ENCODE measurements around the gene CCN2.

Gene CCN2

DNA sequence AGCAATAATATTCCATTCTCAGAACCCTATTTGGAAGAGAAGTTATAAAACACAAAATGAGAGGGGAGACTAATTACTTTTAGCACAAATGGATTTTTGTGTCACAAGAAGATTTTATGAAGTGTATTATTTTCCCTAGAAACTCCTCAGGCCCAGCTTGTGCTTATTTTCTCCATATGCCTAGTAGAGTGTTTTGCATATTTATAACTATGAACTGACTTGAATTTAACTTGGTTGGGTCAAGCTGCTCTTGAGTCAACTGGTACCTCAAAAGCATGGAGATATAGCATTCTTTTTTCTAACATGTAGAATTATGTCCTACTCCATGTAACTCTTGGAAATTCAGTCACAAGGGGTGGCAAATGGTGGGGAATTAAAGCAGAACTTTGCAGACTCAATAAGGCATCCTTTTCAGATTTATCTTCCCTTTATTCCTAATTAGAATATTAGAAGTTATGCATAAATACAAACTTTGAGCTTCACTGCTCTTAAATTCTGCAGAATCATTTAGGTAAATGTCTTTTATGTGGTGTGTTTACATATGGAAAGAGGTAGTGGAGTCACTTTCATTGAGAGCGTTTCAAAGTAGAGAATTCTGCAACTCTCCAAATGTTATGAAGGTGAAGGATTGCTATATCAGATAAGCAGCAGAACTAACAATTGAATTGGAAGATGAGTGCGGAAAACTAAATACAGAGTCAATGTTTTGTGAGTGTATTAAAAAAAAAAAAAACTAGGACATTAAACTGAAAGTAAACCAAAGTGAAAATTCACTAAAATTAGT, 19.1 kb upstream of the CCN2 start:
- in situ Hi-C loops (cut with MboI; ENCODE audit: low pct_unique_long_range_greater_than_20kb, low sequenced_read_pairs) = no loop called here
- no peak for DNase-seq

DNA sequence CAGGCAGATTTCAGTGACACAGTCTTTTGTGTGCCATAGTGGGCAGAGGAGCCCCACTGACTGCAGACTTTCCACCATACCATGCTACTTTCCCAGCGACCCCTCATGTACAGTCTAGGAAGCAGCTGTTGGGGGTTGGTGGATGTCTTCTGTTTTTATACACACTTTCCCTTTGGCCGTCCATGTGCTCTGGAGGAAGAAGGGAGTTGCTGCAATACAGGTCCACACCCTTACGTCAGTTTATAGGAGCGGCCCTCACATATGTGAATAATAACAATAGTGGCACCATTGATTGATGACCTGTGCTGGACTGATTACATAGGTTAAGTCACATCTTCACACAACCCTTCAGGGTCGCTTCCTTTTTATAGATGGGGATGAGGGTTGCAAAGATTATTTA, 17.5 kb upstream of the CCN2 start:
- in situ Hi-C loops (cut with MboI; ENCODE audit: low pct_unique_long_range_greater_than_20kb, low sequenced_read_pairs) = no loop called here
- DNase-seq = no peak

DNA sequence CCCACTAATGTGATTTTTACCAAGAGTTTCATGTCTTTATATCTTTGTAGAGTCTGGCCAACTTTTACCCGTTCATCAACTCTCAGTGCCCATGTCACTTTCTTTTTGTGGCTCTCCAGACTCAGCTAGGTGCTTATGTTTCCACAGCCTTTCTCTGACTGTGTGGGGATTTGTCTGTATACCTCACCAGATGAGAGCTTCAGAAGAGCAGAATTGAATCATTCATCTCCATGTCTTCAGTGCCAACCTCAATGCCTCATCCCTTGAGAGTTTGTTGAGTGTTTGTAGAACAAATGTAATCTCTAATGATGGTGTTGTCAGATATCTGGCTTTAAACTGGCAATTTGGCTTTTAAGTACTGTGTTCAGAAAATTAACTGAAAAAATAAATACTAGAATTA, 16.8 kb upstream of the CCN2 start:
- DNase-seq = no peak

DNA sequence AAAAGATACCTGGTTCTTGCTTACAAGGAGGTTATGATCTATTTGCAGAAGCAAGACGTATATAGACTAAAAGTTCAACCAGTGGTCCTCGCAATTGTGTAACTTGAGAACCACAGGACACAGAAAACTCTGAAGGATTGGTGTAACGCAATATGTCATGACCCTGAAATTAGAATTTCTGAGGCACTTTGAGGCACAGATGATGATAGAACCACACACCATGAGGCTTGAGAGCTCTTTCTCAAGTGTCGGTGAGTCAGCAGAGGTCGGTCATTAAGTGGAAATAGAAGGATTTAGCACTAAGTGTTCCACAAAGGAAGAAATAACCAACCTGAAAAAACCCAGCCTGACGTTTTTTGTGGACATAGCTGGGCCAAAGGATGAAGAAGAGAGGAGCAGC, 15.3 kb upstream of the CCN2 start:
- in situ Hi-C loops (cut with MboI; ENCODE audit: low pct_unique_long_range_greater_than_20kb, low sequenced_read_pairs) = no loop called here
- no peak for DNase-seq

More for the DNA sequence above, 16.8 kb upstream of the CCN2 start:
- in situ Hi-C loops (cut with MboI; ENCODE audit: low pct_unique_long_range_greater_than_20kb, low sequenced_read_pairs) = no loop called here

DNA sequence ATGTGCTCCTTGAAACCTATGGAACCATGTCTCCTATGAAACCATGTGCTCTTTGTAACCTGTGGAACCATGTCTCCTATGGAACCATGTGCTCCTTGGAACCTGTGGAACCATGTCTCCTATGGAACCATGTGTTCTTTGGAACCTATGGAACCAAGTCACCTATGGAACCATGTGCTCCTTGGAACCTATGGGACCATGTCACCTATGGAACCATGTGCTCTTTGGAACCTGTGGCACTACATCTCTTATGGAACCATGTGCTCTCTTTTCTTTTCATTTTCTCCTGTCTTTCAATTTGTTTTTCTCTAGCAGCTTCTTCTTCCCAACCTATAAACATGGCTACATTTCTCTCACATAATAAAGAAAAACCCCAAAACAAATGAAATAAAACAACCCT, 11.9 kb upstream of the CCN2 start:
- DNase-seq = no peak
- in situ Hi-C loops (cut with MboI; ENCODE audit: low pct_unique_long_range_greater_than_20kb, low sequenced_read_pairs) = no loop called here

DNA sequence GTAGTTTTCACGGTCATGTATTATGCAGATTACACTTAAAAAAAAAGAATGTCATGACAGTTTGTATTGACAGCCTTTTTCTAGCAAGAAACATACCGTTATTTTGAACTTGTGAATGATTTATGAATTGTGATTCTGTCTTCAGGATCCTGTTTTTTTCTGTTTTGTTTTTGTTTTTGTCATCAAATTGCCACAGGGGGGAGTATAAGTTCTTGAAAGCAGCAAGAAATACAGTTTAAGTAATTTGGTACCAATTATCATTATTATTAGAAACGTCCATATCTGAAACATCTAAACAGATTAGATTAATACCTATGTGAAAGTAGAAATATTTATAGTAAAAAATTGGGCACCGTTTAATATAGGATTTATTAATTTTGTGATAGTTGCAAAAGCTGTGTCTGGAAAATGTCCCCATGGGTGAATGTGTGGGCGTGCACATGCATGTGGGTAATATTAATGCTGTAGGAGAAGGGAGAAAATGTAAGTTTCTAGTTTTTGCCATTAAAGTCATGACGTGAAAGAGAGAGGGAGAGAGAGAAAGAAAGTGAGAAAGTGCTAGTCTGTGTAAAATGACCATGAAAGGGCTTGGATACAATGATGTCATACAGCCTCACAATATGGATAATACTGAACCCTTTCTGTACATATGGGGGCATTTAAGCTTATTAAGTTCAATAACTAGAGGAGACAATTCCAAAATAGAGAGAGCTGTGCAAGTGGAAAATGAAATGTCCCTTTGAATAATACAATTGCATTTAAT, 9.4 kb upstream of the CCN2 start:
- in situ Hi-C loops (cut with MboI; ENCODE audit: low pct_unique_long_range_greater_than_20kb, low sequenced_read_pairs) = no loop called here
- no peak for DNase-seq

DNA sequence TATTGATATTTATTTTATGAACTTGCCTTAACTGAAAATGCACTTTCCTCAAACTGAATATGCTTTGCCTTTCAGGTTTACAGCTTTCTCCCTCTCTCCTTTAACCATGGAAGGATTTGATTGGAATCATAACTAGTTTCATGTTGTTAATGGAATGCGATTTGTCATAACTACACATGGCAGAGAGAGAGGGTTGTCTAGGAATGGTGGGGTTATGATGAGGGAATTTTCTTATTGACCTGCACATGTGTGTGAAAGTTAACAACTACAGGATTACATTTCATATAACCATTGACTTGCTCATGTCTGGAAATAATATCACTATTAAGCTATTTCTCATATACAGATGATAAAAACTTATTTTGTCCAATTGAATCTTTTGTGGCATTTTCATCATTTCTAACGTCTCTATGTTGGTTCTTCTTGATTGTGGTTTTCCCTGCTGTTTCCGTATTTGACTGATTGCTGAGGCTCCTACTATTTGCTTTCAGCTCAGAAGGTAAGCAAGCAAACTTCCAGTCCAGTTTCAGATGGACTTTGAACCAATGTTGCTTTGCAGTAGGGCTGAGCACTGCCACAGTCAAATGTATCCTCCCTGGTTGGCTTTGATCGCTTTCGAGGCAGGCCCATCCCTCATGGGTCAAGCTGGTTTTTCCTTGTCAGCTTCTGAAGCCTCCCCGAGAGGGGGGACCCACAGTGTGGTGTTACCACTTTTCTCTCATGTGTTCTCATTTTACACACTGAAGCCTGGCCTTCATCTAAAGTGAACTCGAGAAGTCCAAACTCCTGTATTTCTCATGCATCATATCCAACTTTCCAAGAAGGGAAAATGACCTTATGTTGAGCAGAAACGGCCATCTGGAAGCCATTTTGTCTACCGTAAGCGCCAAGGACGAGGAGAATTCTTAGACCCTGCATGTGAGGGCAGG, 7.6 kb upstream of the CCN2 start:
- DNase-seq = no peak
- in situ Hi-C loops (cut with MboI; ENCODE audit: low pct_unique_long_range_greater_than_20kb, low sequenced_read_pairs) = no loop called here

DNA sequence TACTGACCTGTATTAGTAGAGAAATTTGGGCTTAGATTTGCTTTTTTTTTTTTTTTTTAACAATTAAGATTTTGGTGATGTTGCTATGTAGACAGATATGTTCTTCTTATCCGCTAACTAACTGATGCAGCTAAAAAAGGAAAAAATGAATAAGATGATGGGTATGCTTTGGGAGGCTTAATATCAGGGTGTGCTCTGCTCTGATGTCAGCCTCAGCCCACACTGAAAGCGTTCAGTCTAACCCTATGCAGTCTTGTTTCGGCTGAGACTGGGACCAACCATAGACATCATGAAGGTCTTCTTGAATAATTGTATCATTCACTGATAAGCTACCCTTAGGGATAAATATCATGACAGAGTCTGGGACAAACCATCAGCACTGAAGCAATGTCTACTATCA, 6.9 kb upstream of the CCN2 start:
- in situ Hi-C loops (cut with MboI; ENCODE audit: low pct_unique_long_range_greater_than_20kb, low sequenced_read_pairs) = no loop called here
- DNase-seq = no peak

DNA sequence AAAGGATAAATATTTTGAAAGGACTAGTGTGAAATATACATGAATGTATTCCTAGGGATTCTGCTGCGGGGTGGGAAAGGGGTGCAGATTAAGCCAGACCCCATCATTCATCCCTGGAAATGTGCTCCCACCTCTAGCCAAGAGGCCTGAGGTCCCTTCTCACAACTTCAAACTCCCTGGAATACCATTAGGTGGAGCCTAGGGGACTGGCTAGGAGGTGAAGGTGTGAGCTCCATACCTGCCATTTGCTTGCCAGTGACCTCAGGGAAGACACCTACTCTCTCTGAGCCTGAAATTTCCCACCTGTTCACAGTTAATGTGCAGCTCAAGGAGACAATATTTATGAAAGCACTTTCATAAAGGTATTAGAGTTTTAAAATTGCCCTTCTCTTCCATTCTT, 4.7 kb upstream of the CCN2 start:
- DNase-seq = no peak
- in situ Hi-C loops (cut with MboI; ENCODE audit: low pct_unique_long_range_greater_than_20kb, low sequenced_read_pairs) = no loop called here

DNA sequence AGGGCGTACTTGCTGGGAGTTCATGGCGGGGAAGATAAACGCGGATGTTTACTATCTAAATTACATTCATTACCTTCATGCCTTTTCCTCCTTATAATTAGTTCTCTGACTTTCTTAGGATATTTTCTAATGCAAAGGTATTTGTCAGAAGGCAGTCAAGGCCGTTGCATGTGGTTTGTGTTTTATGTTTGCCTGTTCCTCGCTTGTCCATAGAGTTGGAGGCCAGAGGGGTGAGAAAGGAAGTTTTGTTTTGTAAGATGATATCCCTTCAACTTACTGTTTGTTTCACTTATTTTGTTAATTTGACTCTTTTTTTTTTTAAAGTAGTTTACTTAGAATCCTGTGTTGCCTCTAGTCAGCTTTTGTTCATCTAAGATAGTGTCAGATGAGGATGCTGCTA, 4.0 kb upstream of the CCN2 start:
- no peak for DNase-seq
- in situ Hi-C loops (cut with MboI; ENCODE audit: low pct_unique_long_range_greater_than_20kb, low sequenced_read_pairs) = no loop called here

DNA sequence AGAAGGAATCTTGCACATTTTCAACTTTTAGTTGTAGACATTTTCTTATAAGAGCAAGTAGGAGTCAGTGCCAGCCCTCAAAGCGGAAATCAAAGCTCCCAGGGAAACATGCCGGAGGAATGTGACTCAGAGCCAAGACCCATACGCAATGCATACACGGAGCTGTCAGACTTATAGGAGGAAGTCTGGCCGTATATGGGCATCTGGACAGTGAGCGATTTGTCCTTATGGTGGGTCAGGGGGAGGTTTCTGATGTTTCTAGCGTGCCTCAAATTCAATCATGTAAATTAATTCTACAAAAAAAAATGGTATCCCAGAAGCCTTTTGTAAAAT, 3.6 kb upstream of the CCN2 start:
- no peak for DNase-seq
- in situ Hi-C loops (cut with MboI; ENCODE audit: low pct_unique_long_range_greater_than_20kb, low sequenced_read_pairs) = no loop called here

DNA sequence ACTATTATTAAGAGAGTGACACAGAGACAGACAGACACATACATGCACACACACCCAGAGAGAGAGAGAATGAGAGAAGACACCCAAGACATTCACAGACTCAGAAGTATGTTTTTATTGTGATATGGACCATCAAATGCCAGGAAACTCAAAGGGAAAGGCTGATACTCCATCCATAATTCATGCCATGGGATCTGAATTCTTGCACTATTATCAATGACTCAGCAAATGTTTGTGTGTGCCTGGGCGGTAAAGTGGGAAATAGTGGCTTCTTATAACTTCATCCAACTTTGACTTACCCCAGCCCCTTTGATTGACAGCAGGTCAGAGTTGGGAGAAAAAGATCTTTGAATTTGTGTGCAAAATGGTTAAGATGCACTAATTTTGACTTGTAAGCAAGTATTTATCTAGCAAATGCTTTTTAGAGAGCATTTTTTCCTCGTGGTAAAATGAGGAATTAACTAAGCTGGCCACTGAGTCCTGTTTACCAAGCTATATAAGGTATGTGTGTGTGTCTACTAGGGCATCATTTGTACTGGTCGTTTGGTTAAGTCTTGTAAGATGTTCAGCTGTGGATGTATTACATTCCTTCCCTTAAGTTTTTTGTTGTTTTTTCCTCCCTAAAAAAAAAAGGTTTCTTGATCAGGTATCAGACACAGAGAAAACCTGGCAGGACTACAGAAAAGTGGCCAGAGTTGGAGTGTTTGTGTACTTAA, 3.0 kb upstream of the CCN2 start:
- in situ Hi-C loops (cut with MboI; ENCODE audit: low pct_unique_long_range_greater_than_20kb, low sequenced_read_pairs) = no loop called here
- DNase-seq = no peak

DNA sequence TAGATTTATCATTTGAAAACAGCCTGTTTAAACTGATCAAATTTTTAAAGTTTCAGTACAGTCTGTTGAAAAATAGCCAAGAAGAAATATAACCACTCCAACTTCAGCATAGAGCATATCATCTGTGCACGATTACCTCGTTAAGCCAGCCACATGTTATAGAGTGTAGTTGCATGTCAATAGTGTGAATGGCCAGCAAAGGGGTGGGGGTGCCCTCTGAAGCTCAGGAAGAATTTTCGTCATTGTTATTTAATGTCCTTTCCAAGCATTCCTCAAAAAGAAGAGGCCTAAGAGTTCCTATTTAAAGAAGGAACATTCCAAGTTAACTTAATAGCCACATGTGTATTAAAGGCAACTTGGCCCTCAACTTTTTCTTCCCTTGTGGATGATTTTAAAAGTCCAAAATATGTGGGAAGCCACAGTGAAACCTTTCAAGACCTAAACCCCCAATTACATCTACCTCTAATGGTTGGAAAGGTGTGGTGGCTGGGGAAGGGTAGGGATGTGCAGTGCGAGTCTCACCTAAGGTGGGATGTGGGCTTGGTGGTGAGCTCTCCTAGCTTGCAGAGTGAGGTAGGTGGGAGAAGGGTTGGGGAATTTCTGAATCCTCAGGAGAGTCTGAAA, 1.8 kb upstream of the CCN2 start:
- DNase-seq = no peak

DNA sequence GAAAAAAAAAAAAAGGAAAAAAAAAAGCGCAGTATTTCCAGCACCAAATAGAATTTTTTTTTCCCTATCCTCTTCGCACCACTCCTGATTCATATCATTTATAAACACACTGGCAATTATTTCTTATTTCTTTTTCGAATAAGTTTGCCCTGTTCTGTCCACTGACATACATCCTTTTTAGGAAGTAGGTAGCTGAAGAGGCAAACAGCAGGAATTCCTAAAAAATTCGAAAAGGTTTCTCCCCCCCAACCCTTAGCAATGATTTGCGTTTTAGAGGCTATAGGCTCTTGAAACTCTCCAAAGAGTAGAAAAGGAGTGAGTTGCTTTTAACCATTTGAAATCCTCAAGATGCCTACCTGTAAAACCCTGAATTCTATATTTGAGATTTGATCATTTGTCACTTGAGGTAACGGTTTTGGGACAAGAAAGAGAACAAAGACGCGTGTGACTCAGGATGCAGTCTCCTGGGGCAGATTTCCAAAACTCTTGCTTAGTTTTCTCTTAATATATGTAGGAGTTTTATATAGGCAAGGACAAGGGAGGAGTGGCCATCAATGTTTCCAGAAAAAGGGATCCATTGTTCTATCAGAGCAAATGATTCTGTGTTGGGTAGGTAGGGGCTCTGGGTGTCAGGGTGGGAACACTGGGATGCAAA, 531 bp upstream of the CCN2 start:
- in situ Hi-C loops (cut with MboI; ENCODE audit: low pct_unique_long_range_greater_than_20kb, low sequenced_read_pairs) = no loop called here
- DNase-seq = no peak

More for the DNA sequence above, 1.8 kb upstream of the CCN2 start:
- in situ Hi-C loops (cut with MboI; ENCODE audit: low pct_unique_long_range_greater_than_20kb, low sequenced_read_pairs) = no loop called here

DNA sequence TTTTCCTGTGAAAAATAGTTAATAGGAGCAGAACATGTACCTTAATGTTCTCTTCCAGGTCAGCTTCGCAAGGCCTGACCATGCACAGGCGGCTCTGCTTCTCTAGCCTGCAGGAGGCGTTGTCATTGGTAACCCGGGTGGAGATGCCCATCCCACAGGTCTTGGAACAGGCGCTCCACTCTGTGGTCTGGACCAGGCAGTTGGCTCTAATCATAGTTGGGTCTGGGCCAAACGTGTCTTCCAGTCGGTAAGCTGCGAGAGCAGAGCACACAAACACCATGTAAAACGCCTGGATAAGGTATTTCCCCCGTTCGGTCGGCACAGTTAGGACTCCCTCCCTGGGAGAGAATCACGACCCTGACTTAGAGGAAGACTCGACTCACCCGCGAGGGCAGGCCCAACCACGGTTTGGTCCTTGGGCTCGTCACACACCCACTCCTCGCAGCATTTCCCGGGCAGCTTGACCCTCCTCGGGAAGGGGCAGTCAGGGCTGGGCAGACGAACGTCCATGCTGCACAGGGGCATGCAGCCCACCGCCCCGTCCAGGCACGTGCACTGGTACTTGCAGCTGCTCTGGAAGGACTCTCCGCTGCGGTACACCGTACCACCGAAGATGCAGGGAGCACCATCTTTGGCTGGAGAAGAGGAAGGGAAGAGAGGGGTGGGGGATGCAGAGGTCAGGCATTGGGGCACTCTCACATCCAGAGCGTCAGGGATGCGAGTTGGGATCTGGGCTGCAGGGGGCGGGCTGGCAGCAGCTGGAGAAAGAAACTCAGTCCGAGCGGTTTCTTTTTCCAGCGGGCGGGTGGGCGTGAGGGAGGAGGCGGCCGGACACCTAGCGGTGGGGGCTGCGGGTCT, 1.0 kb downstream of the CCN2 start:
- in situ Hi-C loops (cut with MboI; ENCODE audit: low pct_unique_long_range_greater_than_20kb, low sequenced_read_pairs) = no loop called here
- peak; percentile 29 for DNase-seq

DNA sequence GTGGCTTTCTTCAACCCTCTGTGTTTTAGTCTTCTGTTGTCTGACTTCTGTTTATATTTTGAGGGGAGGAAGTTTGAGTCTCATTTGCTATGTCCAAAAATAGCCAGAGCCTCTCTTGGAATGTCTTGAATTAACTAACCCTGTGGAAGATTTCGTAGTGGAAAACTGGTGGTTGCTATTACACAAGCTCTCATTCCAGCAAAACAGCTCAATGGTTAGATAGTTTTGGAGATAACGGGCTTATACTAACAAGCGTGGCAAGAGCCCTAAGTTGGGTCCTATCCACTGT, 1.6 kb downstream of the CCN2 start:
- DNase-seq = no peak
- in situ Hi-C loops (cut with MboI; ENCODE audit: low pct_unique_long_range_greater_than_20kb, low sequenced_read_pairs) = no loop called here

DNA sequence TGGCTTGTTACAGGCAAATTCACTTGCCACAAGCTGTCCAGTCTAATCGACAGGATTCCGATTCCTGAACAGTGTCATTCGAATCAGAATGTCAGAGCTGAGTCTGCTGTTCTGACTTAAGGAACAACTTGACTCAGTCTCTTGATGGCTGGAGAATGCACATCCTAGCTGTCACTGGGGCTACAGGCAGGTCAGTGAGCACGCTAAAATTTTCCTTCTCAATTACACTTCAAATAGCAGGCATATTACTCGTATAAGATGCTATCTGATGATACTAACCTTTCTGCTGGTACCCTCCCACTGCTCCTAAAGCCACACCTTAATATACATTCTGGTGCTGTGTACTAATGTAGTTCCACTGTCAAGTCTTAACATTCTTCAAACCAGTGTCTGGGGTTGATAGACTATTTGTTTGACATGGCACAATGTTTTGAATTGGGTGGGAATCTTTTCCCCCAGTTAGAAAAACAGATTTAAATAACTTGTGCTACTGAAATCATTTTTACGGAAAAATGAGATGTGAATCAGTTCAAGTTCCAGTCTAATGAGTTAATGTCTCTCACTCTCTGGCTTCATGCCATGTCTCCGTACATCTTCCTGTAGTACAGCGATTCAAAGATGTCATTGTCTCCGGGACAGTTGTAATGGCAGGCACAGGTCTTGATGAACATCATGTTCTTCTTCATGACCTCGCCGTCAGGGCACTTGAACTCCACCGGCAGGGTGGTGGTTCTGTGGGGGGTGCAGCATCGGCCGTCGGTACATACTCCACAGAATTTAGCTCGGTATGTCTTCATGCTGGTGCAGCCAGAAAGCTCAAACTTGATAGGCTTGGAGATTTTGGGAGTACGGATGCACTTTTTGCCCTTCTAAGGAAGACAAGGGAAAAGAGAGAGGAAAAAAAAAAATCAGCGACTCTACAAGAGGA, 2.2 kb downstream of the CCN2 start:
- no peak for DNase-seq
- in situ Hi-C loops (cut with MboI; ENCODE audit: low pct_unique_long_range_greater_than_20kb, low sequenced_read_pairs) = no loop called here

Measured in KBM-7 (cell line).